ENCODE measurements around the gene NRP1. TPM values are rescaled to one million over a fixed set of nuclear protein-coding genes. Genes with fewer than 3 reads are reported as not detected.
A peak's percentile ranks its signal among the peaks of the same experiment; 100 is the strongest.

NRP1 gene
- total RNA-seq, 1 experiment from 2014 or later = 555 TPM

DNA sequence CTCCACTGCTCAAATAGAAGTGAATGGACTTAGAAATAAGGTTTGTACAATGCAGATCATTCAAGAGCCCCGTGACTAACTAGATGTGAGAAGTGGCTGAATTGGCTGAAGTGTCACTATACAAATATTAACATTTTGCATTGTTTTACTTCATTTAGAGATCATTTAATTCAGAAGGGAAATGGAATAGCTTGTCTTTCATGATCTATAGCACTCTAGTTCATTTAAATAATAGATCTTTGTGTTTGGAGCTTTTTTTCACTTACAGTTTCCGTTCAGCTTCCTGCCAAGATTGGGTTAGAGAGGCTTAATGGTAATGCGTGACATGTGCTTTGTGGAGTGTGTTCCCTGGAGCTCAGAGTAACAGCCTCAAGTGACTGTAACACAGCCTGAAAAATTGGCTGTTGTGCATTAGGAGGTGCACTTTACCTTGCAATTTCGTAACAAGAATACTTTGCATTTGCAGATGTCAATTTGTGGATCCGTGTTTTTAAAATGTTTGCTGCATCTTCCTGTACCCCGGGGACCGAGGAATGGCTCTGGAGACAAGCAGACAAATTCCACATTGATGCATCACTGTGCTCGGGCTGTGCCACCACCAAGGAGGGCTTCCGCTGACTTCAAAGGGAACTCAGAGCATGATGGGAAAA lies 170.3 kb downstream of the NRP1 start:
- H3K4me3 ChIP-seq (ENCODE audit: low read length) = peak overlapping the region; percentile 0; the same call in 1 of the 2 replicates
- H3K9me3 ChIP-seq (ENCODE audit: low read length) = no peaks in the 10 kb centered on the region
- H3K36me3 ChIP-seq (ENCODE audit: low read depth, low read length) = no peaks in the 10 kb centered on the region
- H2AFZ ChIP-seq (ENCODE audit: low read length) = peak overlapping the region; percentile 27
- peak overlapping the region; percentile 34 for H3K4me2 ChIP-seq (ENCODE audit: low read length)
- no peak for TF ChIP-seq EZH2phosphoT487 (IDR thresholded peaks at IDR 0.05; ENCODE audit: borderline replicate concordance, low read length)
- TF ChIP-seq EZH2 (IDR thresholded peaks at IDR 0.05; ENCODE audit: low read length, unreplicated experiment) = no peak
- TF ChIP-seq, protein P1, sequence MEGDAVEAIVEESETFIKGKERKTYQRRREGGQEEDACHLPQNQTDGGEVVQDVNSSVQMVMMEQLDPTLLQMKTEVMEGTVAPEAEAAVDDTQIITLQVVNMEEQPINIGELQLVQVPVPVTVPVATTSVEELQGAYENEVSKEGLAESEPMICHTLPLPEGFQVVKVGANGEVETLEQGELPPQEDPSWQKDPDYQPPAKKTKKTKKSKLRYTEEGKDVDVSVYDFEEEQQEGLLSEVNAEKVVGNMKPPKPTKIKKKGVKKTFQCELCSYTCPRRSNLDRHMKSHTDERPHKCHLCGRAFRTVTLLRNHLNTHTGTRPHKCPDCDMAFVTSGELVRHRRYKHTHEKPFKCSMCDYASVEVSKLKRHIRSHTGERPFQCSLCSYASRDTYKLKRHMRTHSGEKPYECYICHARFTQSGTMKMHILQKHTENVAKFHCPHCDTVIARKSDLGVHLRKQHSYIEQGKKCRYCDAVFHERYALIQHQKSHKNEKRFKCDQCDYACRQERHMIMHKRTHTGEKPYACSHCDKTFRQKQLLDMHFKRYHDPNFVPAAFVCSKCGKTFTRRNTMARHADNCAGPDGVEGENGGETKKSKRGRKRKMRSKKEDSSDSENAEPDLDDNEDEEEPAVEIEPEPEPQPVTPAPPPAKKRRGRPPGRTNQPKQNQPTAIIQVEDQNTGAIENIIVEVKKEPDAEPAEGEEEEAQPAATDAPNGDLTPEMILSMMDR (conservative IDR thresholded peaks at IDR 0.05; ENCODE audit: low read depth, low read length) = no peak
- ChIA-PET CTCF (interaction anchor here (0.6 to 1.1 kb wide), 5 partner anchors 8 to 154 kb away, joined by 3 to 14 read pairs (median 4); no protein-coding TSS in a partner anchor), POLR2A (ENCODE audit: unreplicated experiment) (interaction anchor here (0.5 to 1.2 kb wide), 7 partner anchors 8 to 443 kb away, joined by 3 to 8 read pairs (median 4); no protein-coding TSS in a partner anchor)
- peak; percentile 88 for ATAC-seq
- H3F3A ChIP-seq (ENCODE audit: low read length, unreplicated experiment) = no peaks in the 10 kb centered on the region
- H3K9me2 ChIP-seq (replicated peaks; ENCODE audit: low read length) = no peaks in the 10 kb centered on the region
- H3K27me3 ChIP-seq (ENCODE audit: low read length) = no peaks in the 10 kb centered on the region
- peak overlapping the region; percentile 5 for H3K9ac ChIP-seq (ENCODE audit: low read length)
- H3K4me1 ChIP-seq (ENCODE audit: insufficient read depth, low read length) = peaks cover 19% of the 10 kb centered on the region
- DNase-seq = peak; percentile 94
- intact Hi-C loops (cut with micrococcal nuclease) = loop anchor here (1.0 kb wide), 6 partner anchors 8 to 109 kb away; no protein-coding TSS in a partner anchor
- TSS peak; percentile 83 for BruUV-seq (replicated peaks)
- H3K79me2 ChIP-seq (ENCODE audit: low read length) = no peaks in the 10 kb centered on the region
- peak overlapping the region; percentile 44 for H3K27ac ChIP-seq (ENCODE audit: low read length)
- no peaks in the 10 kb centered on the region for H4K20me1 ChIP-seq (ENCODE audit: low read length)

DNA sequence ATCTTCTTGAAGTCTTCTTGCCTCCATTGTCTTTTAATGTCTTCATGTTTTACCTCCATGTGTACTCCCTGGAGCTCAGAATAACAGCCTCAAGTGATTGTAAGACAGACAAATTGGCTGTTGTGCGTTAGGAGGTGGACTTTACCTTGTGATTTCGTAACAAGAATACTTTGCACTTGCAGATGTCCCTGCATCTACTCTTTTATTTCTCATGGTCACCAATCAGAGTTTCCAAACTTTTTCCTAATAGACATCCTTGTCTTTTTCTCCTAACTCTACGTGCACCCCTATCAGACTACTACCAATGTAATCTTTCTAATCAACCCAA lies 172.3 kb downstream of the NRP1 start:
- no peak overlapping the region for H3K4me2 ChIP-seq (ENCODE audit: low read length)
- ATAC-seq (no peak), DNase-seq (no peak)
- H3K9ac ChIP-seq (ENCODE audit: low read length) = no peak overlapping the region
- no peak overlapping the region for H3K27ac ChIP-seq (ENCODE audit: low read length)
- H3K9me3 ChIP-seq (ENCODE audit: low read length) = no peaks in the 10 kb centered on the region
- H3K36me3 ChIP-seq (ENCODE audit: low read depth, low read length) = no peaks in the 10 kb centered on the region
- ChIA-PET CTCF (interaction anchor here (0.7 kb wide), 1 partner anchor 96 kb away, joined by 3 read pairs; no protein-coding TSS in a partner anchor), POLR2A (ENCODE audit: unreplicated experiment) (interaction anchor here (0.6 to 0.7 kb wide), 2 partner anchors 32 to 64 kb away, joined by 3 to 9 read pairs; no protein-coding TSS in a partner anchor)
- H3K4me1 ChIP-seq (ENCODE audit: insufficient read depth, low read length) = peaks cover 26% of the 10 kb centered on the region
- H3K4me3 ChIP-seq (ENCODE audit: low read length) = no peak overlapping the region
- BruUV-seq (replicated peaks) = no TSS peak
- intact Hi-C loops (cut with micrococcal nuclease) = no loop called here
- H4K20me1 ChIP-seq (ENCODE audit: low read length) = no peaks in the 10 kb centered on the region
- no peaks in the 10 kb centered on the region for H3K9me2 ChIP-seq (replicated peaks; ENCODE audit: low read length)
- TF ChIP-seq EZH2phosphoT487 (IDR thresholded peaks at IDR 0.05; ENCODE audit: borderline replicate concordance, low read length) (no peak), EZH2 (IDR thresholded peaks at IDR 0.05; ENCODE audit: low read length, unreplicated experiment) (no peak)
- TF ChIP-seq, protein P1 (conservative IDR thresholded peaks at IDR 0.05; ENCODE audit: low read depth, low read length) = no peak
- H3K79me2 ChIP-seq (ENCODE audit: low read length) = no peaks in the 10 kb centered on the region
- no peaks in the 10 kb centered on the region for H3F3A ChIP-seq (ENCODE audit: low read length, unreplicated experiment)
- H2AFZ ChIP-seq (ENCODE audit: low read length) = no peak overlapping the region
- H3K27me3 ChIP-seq (ENCODE audit: low read length) = no peaks in the 10 kb centered on the region

All from PC-3 (cell line).